Large intestine (tissue), 3 donors: ENCODE results near the gene MFAP3L. TPM values are rescaled to one million over a fixed set of nuclear protein-coding genes. Genes with fewer than 3 reads are reported as not detected.
"Not testable (repeated sequence)": the region's sequence is repeated elsewhere in the genome, so short reads cannot be mapped to it uniquely, and the experiment has no call there.

Source experiments
- DNase-seq, 2 donors: peaks; one replicate each; pipeline versions ENCODE4 v3.0.0 to v3.0.0-alpha.2; 2013
- H3K27ac ChIP-seq: one replicate; pipeline ENCODE4 v1.5.1; 2013; ENCODE audit warnings: low read length
- H3K27me3 ChIP-seq: 2 replicates; pipeline ENCODE4 v1.6.1; 2013; ENCODE audit warnings: low read length; ENCODE audit not compliant: control insufficient read depth, insufficient read depth
- H3K36me3 ChIP-seq: 2 replicates; pipeline ENCODE4 v1.6.1; 2013; ENCODE audit warnings: low read length; ENCODE audit not compliant: control insufficient read depth, insufficient read depth
- H3K4me1 ChIP-seq: one replicate; pipeline ENCODE4 v1.6.1; 2013; ENCODE audit warnings: low read length; ENCODE audit not compliant: control insufficient read depth, insufficient read depth
- H3K4me3 ChIP-seq: one replicate; pipeline ENCODE4 v1.5.1; 2013; ENCODE audit warnings: low read length
- H3K9me3 ChIP-seq: one replicate; pipeline ENCODE4 v1.6.1; 2013; ENCODE audit warnings: mild to moderate bottlenecking, low read depth, low read length, moderate library complexity; ENCODE audit not compliant: control insufficient read depth
- whole genome bisulfite sequencing: methylation state at CpG from one replicate; pipeline ENCODE4 v1.1.5; 2013; ENCODE audit warnings: low lambda C conversion rate; ENCODE audit not compliant: insufficient coverage; 5-methylcytosine and 5-hydroxymethylcytosine counted together
- polyA plus RNA-seq: library from polyadenylated mRNA; unstranded; fragments of 120-200 nt; gene quantifications from one replicate; pipeline ENCODE4 v1.2.1, GENCODE V29; 2013

Gene MFAP3L
- polyA plus RNA-seq, 1 donor: 8.3 TPM

DNA sequence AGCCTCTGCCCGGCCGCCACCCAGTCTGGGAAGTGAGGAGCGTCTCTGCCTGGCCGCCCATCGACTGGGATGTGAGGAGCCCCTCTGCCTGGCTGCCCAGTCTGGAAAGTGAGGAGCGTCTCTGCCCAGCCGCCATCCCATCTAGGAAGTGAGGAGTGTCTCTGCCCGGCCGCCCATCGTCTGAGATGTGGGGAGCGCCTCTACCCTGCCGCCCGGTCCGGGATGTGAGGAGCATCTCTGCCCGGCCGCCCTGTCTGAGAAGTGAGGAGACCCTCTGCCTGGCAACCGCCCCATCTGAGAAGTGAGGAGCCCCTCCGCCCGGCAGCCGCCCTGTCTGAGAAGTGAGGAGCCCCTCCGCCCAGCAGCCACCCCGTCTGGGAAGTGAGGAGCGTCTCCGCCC, 20.0 kb upstream of the MFAP3L start:
- H3K27ac ChIP-seq, DNase-seq, H3K9me3 ChIP-seq, H3K27me3 ChIP-seq, H3K4me1 ChIP-seq, H3K4me3 ChIP-seq, H3K36me3 ChIP-seq: not testable (repeated sequence)
- no CpG with 5 or more reads among the region's 24 CpGs for WGBS

GRCh38 chr4:170040031-170040680, 14.0 kb upstream of the MFAP3L start:
- DNase-seq: no peak
- Histone ChIP-seq H3K4me1 (no peaks in the 10 kb centered on the region), H3K36me3 (no peaks in the 10 kb centered on the region), H3K27me3 (no peaks in the 10 kb centered on the region), H3K27ac (no peak overlapping the region), H3K9me3 (no peaks in the 10 kb centered on the region), H3K4me3 (no peak overlapping the region)
- no CpG with 5 or more reads among the region's 12 CpGs for WGBS

GRCh38 chr4:170038769-170039168, 12.6 kb upstream of the MFAP3L start:
- no peaks in the 10 kb centered on the region for H3K9me3 ChIP-seq
- no CpG with 5 or more reads among the region's 4 CpGs for WGBS
- no peaks in the 10 kb centered on the region for H3K36me3 ChIP-seq
- DNase-seq: no peak
- no peak overlapping the region for H3K27ac ChIP-seq
- H3K4me1 ChIP-seq: no peaks in the 10 kb centered on the region
- H3K27me3 ChIP-seq: no peaks in the 10 kb centered on the region
- no peak overlapping the region for H3K4me3 ChIP-seq

DNA sequence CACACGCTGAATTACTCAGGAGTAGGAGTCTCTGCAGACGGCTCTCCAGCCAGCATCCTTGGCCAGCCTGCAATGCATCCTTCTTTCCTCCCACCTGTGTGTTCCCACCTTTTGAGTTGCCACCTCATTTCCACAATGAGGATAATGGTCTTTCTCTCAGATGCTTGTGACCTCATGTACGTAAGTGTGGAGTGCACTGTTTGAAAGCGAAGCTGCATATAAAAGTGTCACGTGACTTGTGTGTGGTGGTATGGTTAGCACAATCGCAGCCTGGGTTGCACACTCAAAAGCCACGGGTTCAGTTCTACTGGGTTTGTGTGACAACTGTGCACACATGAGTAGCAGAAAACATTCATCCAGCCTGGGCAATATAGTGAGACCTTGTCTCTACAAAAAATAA, 12.0 kb upstream of the MFAP3L start:
- no peaks in the 10 kb centered on the region for H3K36me3 ChIP-seq
- H3K27ac ChIP-seq: no peak overlapping the region
- no peak overlapping the region for H3K4me3 ChIP-seq
- no peaks in the 10 kb centered on the region for H3K27me3 ChIP-seq
- WGBS: no CpG with 5 or more reads among the region's 7 CpGs
- no peaks in the 10 kb centered on the region for H3K9me3 ChIP-seq
- no peak for DNase-seq
- H3K4me1 ChIP-seq: no peaks in the 10 kb centered on the region

- Histone ChIP-seq H3K27ac (no peak overlapping the region), H3K4me3 (no peak overlapping the region), H3K36me3 (no peaks in the 10 kb centered on the region), H3K9me3 (no peaks in the 10 kb centered on the region), H3K27me3 (no peaks in the 10 kb centered on the region), H3K4me1 (no peaks in the 10 kb centered on the region)
- no peak for DNase-seq
- WGBS: no CpG with 5 or more reads among the region's 1 CpG
Observed at GRCh38 chr4:170037481-170037880, 11.3 kb upstream of the MFAP3L start.

GRCh38 chr4:170035845-170036244, 9.7 kb upstream of the MFAP3L start:
- no peak for DNase-seq
- Histone ChIP-seq H3K27ac (no peak overlapping the region), H3K36me3 (no peaks in the 10 kb centered on the region), H3K27me3 (no peaks in the 10 kb centered on the region), H3K4me3 (no peak overlapping the region), H3K4me1 (no peaks in the 10 kb centered on the region), H3K9me3 (no peaks in the 10 kb centered on the region)
- WGBS: no CpG with 5 or more reads among the region's 3 CpGs

- H3K27me3 ChIP-seq: no peaks in the 10 kb centered on the region
- H3K36me3 ChIP-seq: no peaks in the 10 kb centered on the region
- no peaks in the 10 kb centered on the region for H3K9me3 ChIP-seq
- H3K4me3 ChIP-seq: no peak overlapping the region
- DNase-seq: no peak
- H3K27ac ChIP-seq: no peak overlapping the region
- H3K4me1 ChIP-seq: no peaks in the 10 kb centered on the region
- no CpG with 5 or more reads among the region's 1 CpG for WGBS
Observed at GRCh38 chr4:170035231-170035630, 9.0 kb upstream of the MFAP3L start.

- Histone ChIP-seq H3K4me1 (no peaks in the 10 kb centered on the region), H3K36me3 (no peaks in the 10 kb centered on the region), H3K4me3 (no peak overlapping the region), H3K9me3 (no peaks in the 10 kb centered on the region), H3K27me3 (no peaks in the 10 kb centered on the region), H3K27ac (no peak overlapping the region)
- 75% methylated on average over 2 of the region's 2 CpGs for WGBS
- DNase-seq: no peak
Observed at GRCh38 chr4:170033999-170034398, 7.8 kb upstream of the MFAP3L start.

DNA sequence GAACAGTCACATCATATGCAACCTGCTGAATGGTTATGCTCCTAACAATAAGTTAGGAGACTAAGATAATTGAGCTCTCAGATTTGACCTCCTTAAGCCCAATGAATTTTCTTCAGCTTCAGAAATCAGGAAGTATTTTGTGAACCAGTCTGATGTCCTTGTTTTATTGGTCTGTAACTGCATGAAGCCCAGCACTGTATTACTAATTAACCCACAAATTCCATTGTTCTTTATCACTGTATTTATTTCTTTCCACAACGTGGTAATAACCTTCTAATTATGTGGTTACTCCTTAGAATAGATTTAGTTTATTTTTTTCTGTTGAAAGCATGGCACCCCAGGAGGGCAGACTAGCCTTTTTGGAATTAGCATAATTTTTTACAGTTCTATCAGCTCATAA, 3.9 kb upstream of the MFAP3L start:
- H3K27me3 ChIP-seq: peaks cover 6% of the 10 kb centered on the region
- 29% methylated on average over 1 of the region's 1 CpG for WGBS
- no peaks in the 10 kb centered on the region for H3K36me3 ChIP-seq
- peak in 1 of 2 donors; percentile 13 for DNase-seq
- no peak overlapping the region for H3K27ac ChIP-seq
- peaks cover 7% of the 10 kb centered on the region for H3K4me1 ChIP-seq
- peaks cover 5% of the 10 kb centered on the region for H3K9me3 ChIP-seq
- H3K4me3 ChIP-seq: no peak overlapping the region

GRCh38 chr4:170027181-170027829, 1.1 kb upstream of the MFAP3L start:
- Histone ChIP-seq H3K27ac (peak overlapping the region; percentile 95), H3K4me3 (peak overlapping the region; percentile 89), H3K4me1 (peaks cover 7% of the 10 kb centered on the region), H3K27me3 (peaks cover 13% of the 10 kb centered on the region), H3K36me3 (no peaks in the 10 kb centered on the region), H3K9me3 (peaks cover 5% of the 10 kb centered on the region)
- no CpG with 5 or more reads among the region's 37 CpGs for WGBS
- DNase-seq: peak; percentile 91 to 97
